PC-3 (cell line): ENCODE data around the gene BAMBI. TPM values are rescaled to one million over a fixed set of nuclear protein-coding genes. Genes with fewer than 3 reads are reported as not detected.

Source experiments
- ATAC-seq: fragments of 200-7000 bp; cut with Tn5 transposase; 2 replicates; pipeline ENCODE4 v1.9.1; 2020; ENCODE audit warnings: mild to moderate bottlenecking, moderate library complexity
- BruUV-seq: library from RNA; stranded (reverse); fragments of 400-500 nt; replicated peaks from 2 replicates; lab custom pipeline; 2021; lab: Mats Ljungman, UMichigan
- CTCF ChIA-PET: fragments of 300-600 bp; sonication (Branson Sonifier 250); formaldehyde crosslinking; loops from one replicate; lab custom pipeline; 2022; ENCODE audit warnings: antibody characterized with exemption; lab: Charles Lee
- POLR2A ChIA-PET: fragments of 300-600 bp; sonication (Branson Sonifier 250); formaldehyde crosslinking; loops from one replicate; lab custom pipeline; 2022; ENCODE audit warnings: antibody characterized with exemption; ENCODE audit not compliant: unreplicated experiment; lab: Charles Lee
- DNase-seq: peaks from one replicate; pipeline ENCODE4 v3.0.0-alpha.2; 2015
- H2AFZ ChIP-seq: fragments of 300-600 bp; sonication (generic); 2 replicates; pipeline ENCODE4 v1.6.0; 2016; ENCODE audit warnings: antibody characterized with exemption, low read length
- H3F3A ChIP-seq: fragments of 300-600 bp; sonication (generic); one replicate; pipeline ENCODE4 v1.6.0; 2017; ENCODE audit warnings: antibody characterized with exemption, low read length, control low read depth, mild to moderate bottlenecking; ENCODE audit not compliant: unreplicated experiment
- H3K27ac ChIP-seq: fragments of 300-600 bp; sonication (generic); 2 replicates; pipeline ENCODE4 v1.5.1; 2016; ENCODE audit warnings: mild to moderate bottlenecking, low read length
- H3K27me3 ChIP-seq: fragments of 300-600 bp; sonication (generic); 2 replicates; pipeline ENCODE4 v1.6.1; 2016; ENCODE audit warnings: low read length, mixed read lengths
- H3K36me3 ChIP-seq: fragments of 300-600 bp; sonication (generic); 2 replicates; pipeline ENCODE4 v1.6.1; 2016; ENCODE audit warnings: low read depth, mixed run types, low read length, mixed read lengths
- H3K4me1 ChIP-seq: fragments of 300-600 bp; sonication (generic); 2 replicates; pipeline ENCODE4 v1.5.1; 2016; ENCODE audit warnings: low read length; ENCODE audit not compliant: insufficient read depth
- H3K4me2 ChIP-seq: fragments of 300-600 bp; sonication (generic); 2 replicates; pipeline ENCODE4 v1.6.0; 2016; ENCODE audit warnings: low read length
- H3K4me3 ChIP-seq: fragments of 300-600 bp; sonication (generic); 2 replicates; pipeline ENCODE4 v1.5.1; 2016; ENCODE audit warnings: mild to moderate bottlenecking, low read length, mixed read lengths
- H3K79me2 ChIP-seq: fragments of 300-600 bp; sonication (generic); 2 replicates; pipeline ENCODE4 v1.6.1; 2017; ENCODE audit warnings: low read length, mixed read lengths
- H3K9ac ChIP-seq: fragments of 300-600 bp; sonication (generic); 2 replicates; pipeline ENCODE4 v1.6.0; 2016; ENCODE audit warnings: mild to moderate bottlenecking, low read length
- H3K9me2 ChIP-seq: fragments of 300-600 bp; sonication (generic); replicated peaks from 2 replicates; pipeline ENCODE4 v1.6.1; 2016; ENCODE audit warnings: mixed run types, low read length, mixed read lengths
- H3K9me3 ChIP-seq: fragments of 300-600 bp; sonication (generic); 2 replicates; pipeline ENCODE4 v1.6.1; 2016; ENCODE audit warnings: low read length, mixed read lengths
- H4K20me1 ChIP-seq: fragments of 300-600 bp; sonication (generic); 2 replicates; pipeline ENCODE4 v1.6.1; 2016; ENCODE audit warnings: low read length, mixed read lengths
- CTCF ChIP-seq: fragments of 300-600 bp; sonication (generic); conservative IDR thresholded peaks from 2 replicates; pipeline ENCODE4 v1.5.1; 2017; ENCODE audit warnings: antibody characterized with exemption, low read depth, mild to moderate bottlenecking, low read length
- EZH2 ChIP-seq: fragments of 300-600 bp; sonication (generic); IDR thresholded peaks from one replicate; pipeline ENCODE4 v1.6.1; 2017; ENCODE audit warnings: antibody characterized with exemption, mild to moderate bottlenecking, low read length; ENCODE audit not compliant: unreplicated experiment
- EZH2phosphoT487 ChIP-seq: fragments of 300-600 bp; sonication (generic); IDR thresholded peaks from 2 replicates; pipeline ENCODE4 v1.6.1; 2018; ENCODE audit warnings: mild to moderate bottlenecking, antibody characterized with exemption, low read length, borderline replicate concordance
- intact Hi-C: fragments of 100-400 bp; cut with micrococcal nuclease; formaldehyde crosslinking; loops from 2 replicates; pipeline ENCODE4 v1.9.0; 2023
- total RNA-seq: library from RNA; depleted of rRNA; stranded (reverse); fragments of >200 nt; gene quantifications from 2 replicates; pipeline ENCODE4 v1.2.3, GENCODE V29; 2014

BAMBI gene
- total RNA-seq, 1 experiment from 2014 or later = 9.6 TPM

GRCh38 chr10:28715246-28715645, 37.9 kb downstream of the BAMBI start:
- Histone ChIP-seq H3K9me2 (no peaks in the 10 kb centered on the region), H2AFZ (no peak overlapping the region), H4K20me1 (no peaks in the 10 kb centered on the region), H3K4me1 (peaks cover 7% of the 10 kb centered on the region; the same call in 1 of the 2 replicates), H3K79me2 (no peaks in the 10 kb centered on the region), H3K36me3 (no peaks in the 10 kb centered on the region), H3K27ac (no peak overlapping the region), H3K4me3 (no peak overlapping the region), H3F3A (no peaks in the 10 kb centered on the region), H3K9ac (no peak overlapping the region), H3K27me3 (no peaks in the 10 kb centered on the region), H3K9me3 (no peaks in the 10 kb centered on the region), H3K4me2 (no peak overlapping the region)
- CTCF ChIA-PET = no interaction called here
- TF ChIP-seq CTCF (no peak), EZH2 (no peak), EZH2phosphoT487 (no peak)
- no TSS peak for BruUV-seq
- intact Hi-C loops = no loop called here
- POLR2A ChIA-PET = no interaction called here
- no peak for ATAC-seq
- no peak for DNase-seq

GRCh38 chr10:28715757-28716156, 38.4 kb downstream of the BAMBI start:
- POLR2A ChIA-PET = no interaction called here
- no peaks in the 10 kb centered on the region for H3K9me3 ChIP-seq
- H3K27me3 ChIP-seq = no peaks in the 10 kb centered on the region
- BruUV-seq = no TSS peak
- no peaks in the 10 kb centered on the region for H3K9me2 ChIP-seq
- DNase-seq (no peak), ATAC-seq (no peak)
- H3K4me1 ChIP-seq = peaks cover 7% of the 10 kb centered on the region; the same call in 1 of the 2 replicates
- no peak overlapping the region for H2AFZ ChIP-seq
- CTCF ChIA-PET = no interaction called here
- no peaks in the 10 kb centered on the region for H3K36me3 ChIP-seq
- no peak overlapping the region for H3K4me3 ChIP-seq
- H4K20me1 ChIP-seq = no peaks in the 10 kb centered on the region
- no peaks in the 10 kb centered on the region for H3K79me2 ChIP-seq
- intact Hi-C loops = no loop called here
- H3F3A ChIP-seq = no peaks in the 10 kb centered on the region
- H3K27ac ChIP-seq = no peak overlapping the region
- H3K4me2 ChIP-seq = no peak overlapping the region
- H3K9ac ChIP-seq = no peak overlapping the region
- no peak for TF ChIP-seq CTCF
- TF ChIP-seq EZH2 = no peak
- no peak for TF ChIP-seq EZH2phosphoT487

- Histone ChIP-seq H4K20me1 (no peaks in the 10 kb centered on the region), H3K9me3 (no peaks in the 10 kb centered on the region), H3K4me1 (peaks cover 15% of the 10 kb centered on the region), H2AFZ (no peak overlapping the region), H3F3A (no peaks in the 10 kb centered on the region), H3K4me3 (no peak overlapping the region), H3K27ac (no peak overlapping the region), H3K9ac (no peak overlapping the region), H3K9me2 (no peaks in the 10 kb centered on the region), H3K27me3 (no peaks in the 10 kb centered on the region), H3K79me2 (no peaks in the 10 kb centered on the region), H3K4me2 (no peak overlapping the region), H3K36me3 (no peaks in the 10 kb centered on the region)
- DNase-seq (no peak), ATAC-seq (no peak)
- CTCF ChIA-PET = no interaction called here
- TF ChIP-seq EZH2 (no peak), CTCF (no peak), EZH2phosphoT487 (no peak)
- intact Hi-C loops = no loop called here
- POLR2A ChIA-PET = no interaction called here
- no TSS peak for BruUV-seq
These were observed 39.4 kb downstream of the BAMBI start for GRCh38 chr10:28716748-28717147.
